ENCODE results near the gene MAPK12.

MAPK12 gene

GRCh38 chr22:50218153-50218995 is 43.1 kb downstream of the MAPK12 start:
- no peaks in the 10 kb centered on the region for H3K9me3 ChIP-seq
- H3K27me3 ChIP-seq, result no peaks in the 10 kb centered on the region
- peaks cover 79% of the 10 kb centered on the region for H3K36me3 ChIP-seq
- H3K4me3 ChIP-seq (ENCODE audit: low read depth, low read length), result no peak overlapping the region
- no peak for TF ChIP-seq CTCF (IDR thresholded peaks at IDR 0.05; ENCODE audit: low read depth, low read length)
- H3K4me1 ChIP-seq, result peaks cover 9% of the 10 kb centered on the region; the same call in 1 of the 2 replicates
- no peak for DNase-seq

- Histone ChIP-seq H3K4me1 (peaks cover 9% of the 10 kb centered on the region; the same call in 1 of the 2 replicates), H3K9me3 (no peaks in the 10 kb centered on the region), H3K36me3 (peaks cover 80% of the 10 kb centered on the region), H3K4me3 (ENCODE audit: low read depth, low read length) (no peak overlapping the region), H3K27me3 (no peaks in the 10 kb centered on the region)
- no peak for TF ChIP-seq CTCF (IDR thresholded peaks at IDR 0.05; ENCODE audit: low read depth, low read length)
- DNase-seq, result no peak
Observed at GRCh38 chr22:50217543-50218152, 43.8 kb downstream of the MAPK12 start.

GRCh38 chr22:50216684-50217520 is 44.6 kb downstream of the MAPK12 start:
- H3K9me3 ChIP-seq, result no peaks in the 10 kb centered on the region
- no peak for TF ChIP-seq CTCF (IDR thresholded peaks at IDR 0.05; ENCODE audit: low read depth, low read length)
- H3K36me3 ChIP-seq, result peaks cover 74% of the 10 kb centered on the region
- no peak for DNase-seq
- peaks cover 9% of the 10 kb centered on the region; the same call in 1 of the 2 replicates for H3K4me1 ChIP-seq
- no peak overlapping the region for H3K4me3 ChIP-seq (ENCODE audit: low read depth, low read length)
- no peaks in the 10 kb centered on the region for H3K27me3 ChIP-seq

- DNase-seq, result no peak
- Histone ChIP-seq H3K27me3 (no peaks in the 10 kb centered on the region), H3K36me3 (peaks cover 75% of the 10 kb centered on the region), H3K4me3 (ENCODE audit: low read depth, low read length) (no peak overlapping the region), H3K9me3 (no peaks in the 10 kb centered on the region), H3K4me1 (peaks cover 9% of the 10 kb centered on the region; the same call in 1 of the 2 replicates)
- TF ChIP-seq CTCF (IDR thresholded peaks at IDR 0.05; ENCODE audit: low read depth, low read length), result no peak
Observed at GRCh38 chr22:50216055-50216683, 45.3 kb downstream of the MAPK12 start.

GRCh38 chr22:50215297-50216054 is 46.0 kb downstream of the MAPK12 start:
- Histone ChIP-seq H3K4me3 (ENCODE audit: low read depth, low read length) (no peak overlapping the region), H3K36me3 (peaks cover 79% of the 10 kb centered on the region)
- DNase-seq, result no peak

More at GRCh38 chr22:50215297-50216054, 46.0 kb downstream of the MAPK12 start:
- Histone ChIP-seq H3K27me3 (no peaks in the 10 kb centered on the region), H3K4me1 (peaks cover 9% of the 10 kb centered on the region; the same call in 1 of the 2 replicates), H3K9me3 (no peaks in the 10 kb centered on the region)
- TF ChIP-seq CTCF (IDR thresholded peaks at IDR 0.05; ENCODE audit: low read depth, low read length), result no peak
